Liver (tissue), 9 donors: ENCODE results near the gene HPS1. TPM values are rescaled to one million over a fixed set of nuclear protein-coding genes. Genes with fewer than 3 reads are reported as not detected.
A peak's percentile ranks its signal among the peaks of the same experiment; 100 is the strongest.

ENCODE experiments used
- DNase-seq: peaks from one replicate; pipeline ENCODE4 v3.0.0-alpha.2; 2017; ENCODE audit warnings: low spot score
- H3K27ac ChIP-seq, 2 donors: one replicate each; pipeline ENCODE4 v1.7.0; 2013; ENCODE audit warnings: inconsistent platforms in 2 of 2, low read length in 2 of 2, control low read depth in 1 of 2, low read depth in 1 of 2, mild to moderate bottlenecking in 1 of 2
- H3K27me3 ChIP-seq, 4 donors: one replicate each; pipeline versions ENCODE4 v1.6.1 to v1.7.0; 2013; ENCODE audit warnings: low read length in 3 of 4, inconsistent platforms in 1 of 4, mild to moderate bottlenecking in 1 of 4, moderate library complexity in 1 of 4; ENCODE audit not compliant: control insufficient read depth in 4 of 4, insufficient read depth in 4 of 4
- H3K36me3 ChIP-seq, 4 donors: one replicate each; pipeline versions ENCODE4 v1.6.1 to v1.7.0; 2013; ENCODE audit warnings: low read length in 3 of 4, mild to moderate bottlenecking in 3 of 4, low read depth in 1 of 4, moderate library complexity in 1 of 4; ENCODE audit not compliant: control insufficient read depth in 4 of 4, insufficient read depth in 3 of 4
- H3K4me1 ChIP-seq, 4 donors: one replicate each; pipeline versions ENCODE4 v1.6.1 to v1.7.0; 2013; ENCODE audit warnings: low read length in 3 of 4, mild to moderate bottlenecking in 3 of 4, moderate library complexity in 1 of 4; ENCODE audit not compliant: control insufficient read depth in 4 of 4, insufficient read depth in 4 of 4
- H3K4me3 ChIP-seq, 3 donors: one replicate each; pipeline versions ENCODE4 v1.6.1 to v1.7.0; 2013; ENCODE audit warnings: low read length in 3 of 3, control low read depth in 1 of 3, low read depth in 1 of 3, mild to moderate bottlenecking in 1 of 3
- H3K9ac ChIP-seq, 2 donors: one replicate each; pipeline ENCODE4 v1.7.0; 2013; ENCODE audit warnings: low read length in 2 of 2, mild to moderate bottlenecking in 2 of 2, moderate library complexity in 2 of 2, control low read depth in 1 of 2, low read depth in 1 of 2
- H3K9me3 ChIP-seq, 4 donors: one replicate each; pipeline versions ENCODE4 v1.6.1 to v1.7.0; 2013; ENCODE audit warnings: low read length in 3 of 4; ENCODE audit not compliant: control insufficient read depth in 4 of 4
- FOXA2 ChIP-seq: IDR thresholded peaks from 2 replicates; pipeline ENCODE4 v1.6.1; 2016; ENCODE audit warnings: antibody characterized with exemption
- GABPA ChIP-seq, 2 donors: IDR thresholded peaks in 1 of 2; conservative IDR thresholded peaks in 1 of 2; 2 replicates each; pipeline ENCODE4 v1.6.1; 2016; ENCODE audit warnings: antibody characterized with exemption in 2 of 2, mild to moderate bottlenecking in 1 of 2, moderate library complexity in 1 of 2
- JUND ChIP-seq, 2 donors: IDR thresholded peaks; 2 replicates each; pipeline ENCODE4 v1.6.1; 2016; ENCODE audit warnings: antibody characterized with exemption in 2 of 2
- MAX ChIP-seq: IDR thresholded peaks from 2 replicates; pipeline ENCODE4 v1.6.1; 2016; ENCODE audit warnings: antibody characterized with exemption
- RAD21 ChIP-seq, 2 donors: IDR thresholded peaks; 2 replicates each; pipeline ENCODE4 v1.6.1; 2016; ENCODE audit warnings: antibody characterized with exemption in 2 of 2, mild to moderate bottlenecking in 2 of 2
- REST ChIP-seq: IDR thresholded peaks from 2 replicates; pipeline ENCODE4 v1.6.1; 2016; ENCODE audit warnings: antibody characterized with exemption, mild to moderate bottlenecking
- RXRA ChIP-seq, 2 donors: IDR thresholded peaks; 2 replicates each; pipeline ENCODE4 v1.6.1; 2017 to 2018; ENCODE audit warnings: antibody characterized with exemption in 2 of 2, mild to moderate bottlenecking in 1 of 2
- SP1 ChIP-seq: IDR thresholded peaks from 2 replicates; pipeline ENCODE4 v1.6.1; 2018; ENCODE audit warnings: antibody characterized with exemption, mild to moderate bottlenecking
- TAF1 ChIP-seq: conservative IDR thresholded peaks from 2 replicates; pipeline ENCODE4 v1.6.1; 2016; ENCODE audit warnings: antibody characterized with exemption, mild to moderate bottlenecking
- YY1 ChIP-seq: IDR thresholded peaks from 2 replicates; pipeline ENCODE4 v1.6.1; 2016; ENCODE audit warnings: antibody characterized with exemption, mild to moderate bottlenecking
- ZBTB33 ChIP-seq: IDR thresholded peaks from 2 replicates; pipeline ENCODE4 v1.6.1; 2016; ENCODE audit warnings: antibody characterized with exemption
- WGBS: extraction: QIAGEN DNeasy Blood & Tissue Kit; methylation state at CpG from one replicate; pipeline ENCODE4 v1.1.7; 2013; 5-methylcytosine and 5-hydroxymethylcytosine counted together
- polyA plus RNA-seq, 2 donors: library from polyadenylated mRNA; stranded (reverse) in 1 of 2; unstranded in 1 of 2; fragments of 200-250 nt in 1 of 2; fragments of >200 nt in 1 of 2; fragmentation: Nextera tagmentation in 1 of 2; extraction: Ambion mirVana in 1 of 2; gene quantifications; one replicate each; pipeline versions ENCODE4 v1.2.1 to v1.2.3, GENCODE V29; 2013 to 2015
- total RNA-seq, 2 donors: library from RNA; depleted of rRNA; stranded (reverse); fragments of >200 nt; gene quantifications; one replicate each; pipeline ENCODE4 v1.2.3, GENCODE V29; 2014
- TF ChIP-seq, protein P1 (sequence below): IDR thresholded peaks from 2 replicates; pipeline ENCODE4 v1.6.1; 2016; ENCODE audit warnings: antibody characterized with exemption
- donor health status: healthy.
- donor health status: healthy.
- donor health status: healthy.
- donor health status: healthy.
- donor health status: healthy.

Gene HPS1
- total and polyA plus RNA-seq, 4 donors, result 19.9 to 56.7 (median 29.8) TPM

- Histone ChIP-seq H3K27ac (no peak overlapping the region), H3K27me3 (no peaks in the 10 kb centered on the region), H3K36me3 (peaks cover 0 to 18% (median 0%) of the 10 kb centered on the region in 4 donors), H3K9ac (no peak overlapping the region), H3K4me3 (no peak overlapping the region), H3K9me3 (no peaks in the 10 kb centered on the region), H3K4me1 (no peaks in the 10 kb centered on the region)
- TF ChIP-seq TAF1 (no peak), RAD21 (IDR thresholded peaks at IDR 0.05) (peak in 1 of 2 donors; percentile 6), GABPA (IDR thresholded peaks at IDR 0.05 in 1 of 2, conservative IDR thresholded peaks at IDR 0.05 in 1 of 2) (no peak)
- DNase-seq, result no peak
- WGBS, result 81% methylated on average over 8 of the region's 8 CpGs
Measured at GRCh38 chr10:98391578-98391991, 55.1 kb downstream of the HPS1 start.

- no peaks in the 10 kb centered on the region for H3K9me3 ChIP-seq
- no peak for TF ChIP-seq ZBTB33
- TF ChIP-seq RAD21 (IDR thresholded peaks at IDR 0.05), result no peak
- no peak overlapping the region for H3K27ac ChIP-seq
- peaks cover 0 to 16% (median 0%) of the 10 kb centered on the region in 4 donors for H3K36me3 ChIP-seq
- no peak for DNase-seq
- H3K27me3 ChIP-seq, result no peaks in the 10 kb centered on the region
- H3K4me1 ChIP-seq, result no peaks in the 10 kb centered on the region
- H3K9ac ChIP-seq, result no peak overlapping the region
- H3K4me3 ChIP-seq, result no peak overlapping the region
- WGBS, result 80% methylated on average over 7 of the region's 7 CpGs
Measured at GRCh38 chr10:98391065-98391464, 55.7 kb downstream of the HPS1 start.

GRCh38 chr10:98390406-98390805 lies 56.3 kb downstream of the HPS1 start:
- no peak overlapping the region for H3K27ac ChIP-seq
- no peak for DNase-seq
- no peaks in the 10 kb centered on the region for H3K27me3 ChIP-seq
- H3K9me3 ChIP-seq, result no peaks in the 10 kb centered on the region
- H3K9ac ChIP-seq, result no peak overlapping the region
- WGBS, result 100% methylated on average over 4 of the region's 4 CpGs
- TF ChIP-seq MAX, result no peak
- no peak for TF ChIP-seq RXRA (IDR thresholded peaks at IDR 0.05)
- TF ChIP-seq, protein P1, sequence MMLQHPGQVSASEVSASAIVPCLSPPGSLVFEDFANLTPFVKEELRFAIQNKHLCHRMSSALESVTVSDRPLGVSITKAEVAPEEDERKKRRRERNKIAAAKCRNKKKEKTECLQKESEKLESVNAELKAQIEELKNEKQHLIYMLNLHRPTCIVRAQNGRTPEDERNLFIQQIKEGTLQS, result no peak
- no peak for TF ChIP-seq YY1
- TF ChIP-seq SP1, result no peak
- H3K36me3 ChIP-seq, result peaks cover 0 to 17% (median 0%) of the 10 kb centered on the region in 4 donors
- no peak overlapping the region for H3K4me3 ChIP-seq
- no peaks in the 10 kb centered on the region for H3K4me1 ChIP-seq

DNA sequence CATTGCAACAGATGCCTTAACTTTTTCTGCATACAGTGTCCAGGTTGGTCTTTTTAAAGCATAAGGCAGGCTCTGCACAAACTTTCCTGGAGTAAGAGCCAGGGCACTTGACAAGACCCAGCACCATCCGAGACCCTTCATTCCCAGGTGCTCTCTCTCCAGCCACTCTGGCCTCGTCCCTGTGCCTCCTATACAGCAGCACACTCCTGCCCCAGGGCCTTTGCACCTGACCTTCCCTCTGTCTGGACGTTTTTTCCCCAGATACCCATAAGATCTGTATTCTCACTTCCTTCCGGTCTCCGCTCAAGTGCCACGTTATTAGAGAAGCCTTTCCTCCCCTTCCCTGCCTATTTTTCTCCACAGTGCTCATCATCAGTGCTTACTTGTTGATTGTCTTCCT lies 57.3 kb downstream of the HPS1 start:
- DNase-seq, result no peak

More for the DNA sequence above, 57.3 kb downstream of the HPS1 start:
- no peaks in the 10 kb centered on the region for H3K9me3 ChIP-seq
- no peak overlapping the region for H3K4me3 ChIP-seq
- H3K4me1 ChIP-seq, result no peaks in the 10 kb centered on the region
- H3K9ac ChIP-seq, result no peak overlapping the region
- peaks cover 0 to 11% (median 0%) of the 10 kb centered on the region in 4 donors for H3K36me3 ChIP-seq
- no peak for TF ChIP-seq FOXA2
- no peak for TF ChIP-seq REST
- TF ChIP-seq JUND (IDR thresholded peaks at IDR 0.05), result no peak
- no peak for TF ChIP-seq YY1
- no peak for TF ChIP-seq RXRA (IDR thresholded peaks at IDR 0.05)
- TF ChIP-seq, protein P1, result no peak
- no peak overlapping the region for H3K27ac ChIP-seq
- no peaks in the 10 kb centered on the region for H3K27me3 ChIP-seq
- WGBS, result 86% methylated on average over 6 of the region's 6 CpGs
